ENCODE data around the gene ATF4.

DNA sequence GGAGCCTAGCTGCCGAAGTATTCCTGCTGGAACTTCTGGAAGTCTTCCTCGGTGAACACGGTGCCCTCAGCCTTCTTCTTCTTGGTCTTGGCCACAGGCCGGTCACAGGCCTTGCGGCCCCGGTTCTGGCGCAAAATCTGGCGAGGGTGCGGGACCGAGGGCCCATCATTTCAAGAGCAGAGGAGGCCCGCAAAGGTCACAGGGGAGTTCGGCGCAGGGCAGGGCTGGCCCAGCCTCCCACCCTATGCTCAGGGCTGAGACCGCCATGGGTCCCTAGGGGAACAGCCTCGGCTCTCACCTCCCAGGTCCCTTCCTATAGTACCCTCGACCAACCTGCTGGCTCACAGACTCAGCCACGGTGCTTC lies 9.1 kb downstream of the ATF4 start:
- TF ChIP-seq POLR2AphosphoS5 (IDR thresholded peaks at IDR 0.05; ENCODE audit: low read depth, low read length) (no peak), POLR2A (IDR thresholded peaks at IDR 0.05; ENCODE audit: low read depth, low read length) (no peak), TAF1 (IDR thresholded peaks at IDR 0.05; ENCODE audit: low read depth, low read length) (no peak), PAX5 (IDR thresholded peaks at IDR 0.05; ENCODE audit: insufficient read depth, low read length, severe bottlenecking) (no peak), POU2F2 (IDR thresholded peaks at IDR 0.05; ENCODE audit: low read depth, low read length) (no peak)

Measured in GM12891 (cell line).